ENCODE results near the gene NUP107. TPM values are rescaled to one million over a fixed set of nuclear protein-coding genes. Genes with fewer than 3 reads are reported as not detected.

Gene NUP107
- total RNA-seq, 1 experiment from 2014 or later, result 132 TPM

- ChIA-PET POLR2A (no interaction called here), CTCF (no interaction called here)
- DNase-seq (ENCODE audit: low spot score) (no peak), ATAC-seq (no peak)
- Mint-ChIP-seq H3K9me3 (no peaks in the 10 kb centered on the region), H3K4me3 (no peak overlapping the region), H3K27me3 (ENCODE audit: low read depth) (no peaks in the 10 kb centered on the region), H3K27ac (no peak overlapping the region), H3K36me3 (peaks cover 47% of the 10 kb centered on the region), H3K4me1 (peaks cover 7% of the 10 kb centered on the region)
- TF ChIP-seq ZBTB21 (CRISPR knock-in tag; IDR thresholded peaks at IDR 0.05; ENCODE audit: borderline replicate concordance), result no peak
- TF ChIP-seq ERG (CRISPR knock-in tag; IDR thresholded peaks at IDR 0.05), result no peak
- no peak for TF ChIP-seq MYBL2 (CRISPR knock-in tag; IDR thresholded peaks at IDR 0.05)
- TF ChIP-seq ZNF425 (CRISPR knock-in tag; conservative IDR thresholded peaks at IDR 0.05), result no peak
- no peak for TF ChIP-seq CTCF (IDR thresholded peaks at IDR 0.05)
- TF ChIP-seq ZNF219 (CRISPR knock-in tag; IDR thresholded peaks at IDR 0.05; ENCODE audit: borderline replicate concordance), result no peak
- no peak for TF ChIP-seq ZNF263 (CRISPR knock-in tag; IDR thresholded peaks at IDR 0.05; ENCODE audit: low read depth)
- TF ChIP-seq MXD4 (CRISPR knock-in tag; IDR thresholded peaks at IDR 0.05; ENCODE audit: borderline replicate concordance), result no peak
- no peak for TF ChIP-seq SP1 (CRISPR knock-in tag; conservative IDR thresholded peaks at IDR 0.05)
- TF ChIP-seq ZNF512 (CRISPR knock-in tag; IDR thresholded peaks at IDR 0.05; ENCODE audit: borderline replicate concordance), result no peak
- no peak for TF ChIP-seq SMAD4 (CRISPR knock-in tag; IDR thresholded peaks at IDR 0.05)
- TF ChIP-seq PRRX2 (CRISPR knock-in tag; IDR thresholded peaks at IDR 0.05), result no peak
- no peak for TF ChIP-seq E2F1 (CRISPR knock-in tag; IDR thresholded peaks at IDR 0.05)
- TF ChIP-seq ZNF396 (CRISPR knock-in tag; IDR thresholded peaks at IDR 0.05; ENCODE audit: borderline replicate concordance), result no peak
- TF ChIP-seq ZNF416 (CRISPR knock-in tag; IDR thresholded peaks at IDR 0.05), result no peak
- TF ChIP-seq CDX4 (CRISPR knock-in tag; IDR thresholded peaks at IDR 0.05; ENCODE audit: borderline replicate concordance), result no peak
- no peak for TF ChIP-seq PREB (CRISPR knock-in tag; IDR thresholded peaks at IDR 0.05; ENCODE audit: borderline replicate concordance)
- no peak for TF ChIP-seq OVOL2 (CRISPR knock-in tag; IDR thresholded peaks at IDR 0.05; ENCODE audit: borderline replicate concordance)
- no peak for TF ChIP-seq ZNF281 (CRISPR knock-in tag; IDR thresholded peaks at IDR 0.05)
Observed at GRCh38 chr12:68759852-68760251, 73.1 kb downstream of the NUP107 start.
